ENCODE measurements around the gene ANKAR. TPM values are rescaled to one million over a fixed set of nuclear protein-coding genes. Genes with fewer than 3 reads are reported as not detected.
"Not testable (repeated sequence)": the region's sequence is repeated elsewhere in the genome, so short reads cannot be mapped to it uniquely, and the experiment has no call there.

Gene ANKAR
- polyA plus RNA-seq, 3 donors: 6.2 to 15.8 (median 13.8) TPM

DNA sequence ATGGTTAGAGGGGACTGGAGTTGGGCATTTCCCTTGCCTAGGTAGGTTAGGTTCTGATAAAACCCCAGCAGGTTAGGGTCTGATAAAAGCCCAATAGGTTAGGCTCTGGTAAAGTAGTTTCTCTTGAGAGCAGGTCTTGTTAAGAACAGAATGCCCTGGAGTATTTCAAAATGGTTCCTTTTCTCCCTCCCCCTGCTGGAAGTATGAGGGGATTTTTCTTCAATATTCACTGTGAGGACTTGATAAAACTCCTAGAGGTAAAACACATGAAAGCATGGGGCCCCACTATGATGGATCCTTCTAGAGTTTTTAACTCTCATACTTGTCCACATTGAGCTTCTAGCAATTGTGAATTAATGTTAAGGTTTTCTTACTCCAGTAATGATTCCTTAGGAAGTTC lies 27.6 kb downstream of the ANKAR start:
- DNase-seq: no peak

DNA sequence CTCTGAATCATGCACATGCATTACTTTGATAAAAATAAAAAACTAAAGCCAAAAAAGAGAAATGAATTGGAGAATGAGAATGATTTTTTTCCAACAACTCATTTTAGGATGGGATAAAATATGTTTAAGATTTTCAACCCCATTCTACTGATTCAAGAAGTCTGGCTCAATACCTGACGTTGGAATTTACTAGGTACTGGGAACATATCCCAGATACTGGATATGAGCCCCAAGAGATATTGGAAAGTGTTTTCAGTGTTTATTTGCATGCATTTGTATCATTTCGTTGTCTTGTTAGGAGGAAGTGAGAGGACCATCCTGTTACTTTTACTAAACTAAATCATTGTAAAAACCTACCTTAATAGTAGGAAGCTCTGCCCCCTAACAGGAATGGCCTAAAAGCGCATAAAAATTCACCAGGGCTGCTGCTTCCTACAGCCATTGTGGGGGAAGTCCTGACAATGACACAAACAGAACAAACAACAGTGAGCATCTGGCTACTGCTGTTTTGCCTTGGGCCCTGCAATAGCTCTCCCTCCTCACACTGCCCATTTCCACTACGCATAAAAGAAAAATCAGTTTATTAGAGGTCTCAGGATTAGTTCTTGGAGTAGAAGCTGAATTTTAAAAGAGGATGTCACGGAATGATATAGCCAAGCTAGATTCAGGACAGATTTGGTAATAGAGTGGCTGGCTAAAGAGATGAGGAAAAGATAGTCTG lies 35.2 kb downstream of the ANKAR start:
- no peak for DNase-seq

DNA sequence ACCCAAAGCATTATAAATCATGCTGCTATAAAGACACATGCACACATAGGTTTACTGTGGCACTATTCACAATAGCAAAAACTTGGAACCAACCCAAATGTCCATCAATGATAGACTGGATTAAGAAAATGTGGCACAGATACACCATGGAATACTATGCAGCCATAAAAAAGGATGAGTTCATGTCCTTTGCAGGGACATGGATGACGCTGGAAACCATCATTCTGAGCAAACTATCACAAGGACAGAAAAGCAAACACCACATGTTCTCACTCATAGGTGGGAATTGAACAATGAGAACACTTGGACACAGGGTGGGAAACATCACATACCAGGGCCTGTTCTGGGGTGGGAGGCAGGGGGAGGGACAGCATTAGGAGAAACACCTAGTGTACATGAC lies 43.1 kb downstream of the ANKAR start:
- DNase-seq: not testable (repeated sequence)

DNA sequence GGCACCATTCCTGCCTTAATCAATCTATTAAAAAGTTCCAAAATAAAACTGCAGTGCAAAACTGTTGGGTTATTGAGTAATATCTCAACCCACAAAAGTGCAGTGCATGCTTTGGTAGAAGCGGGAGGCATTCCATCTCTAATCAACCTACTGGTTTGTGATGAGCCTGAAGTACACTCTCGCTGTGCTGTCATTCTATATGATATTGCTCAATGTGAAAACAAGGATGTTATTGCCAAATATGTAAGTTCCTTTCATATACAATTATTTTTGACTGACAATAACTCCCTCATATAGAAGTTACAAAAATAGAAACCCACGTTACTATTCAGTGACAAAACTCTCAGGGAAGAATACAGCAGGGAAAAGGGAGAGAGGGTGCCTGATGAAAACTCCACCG lies 45.1 kb downstream of the ANKAR start:
- no peak for DNase-seq

DNA sequence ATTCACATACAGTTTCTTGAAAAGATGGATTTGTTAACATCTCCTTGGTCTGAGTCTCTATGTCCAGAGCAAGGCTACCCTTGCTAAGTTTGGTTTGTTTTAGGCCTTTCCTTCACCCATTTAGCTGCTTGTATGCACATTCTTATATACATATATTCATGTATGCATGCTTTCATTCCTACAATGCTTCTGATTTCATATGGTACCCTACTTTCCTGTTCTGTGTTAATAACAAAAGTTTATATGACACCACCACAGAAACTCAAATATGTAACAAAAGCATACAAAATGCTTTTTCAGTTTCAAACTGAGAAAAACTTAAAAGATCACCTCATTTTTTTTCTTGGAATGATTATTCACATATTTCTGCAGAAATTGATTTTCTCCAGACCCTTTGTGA lies 48.7 kb downstream of the ANKAR start:
- no peak for DNase-seq

Other genes starting within 250 kb of the ANKAR start
- 10 to 100 TPM; 42.9 to 55.8 (median 55.4) TPM for gene WDR75, start 233.2 kb upstream of the ANKAR start, polyA plus RNA-seq (ENCODE audit: insufficient read length in 3 of 3)
- 100 to 1,000 TPM; 112 to 125 (median 121) TPM for gene SLC40A1, start 93.9 kb upstream of the ANKAR start, polyA plus RNA-seq (ENCODE audit: insufficient read length in 3 of 3)
- gene ASNSD1, start 13.2 kb upstream of the ANKAR start, polyA plus RNA-seq (ENCODE audit: insufficient read length in 3 of 3): 10 to 100 TPM; 53.6 to 55.0 (median 53.7) TPM
- 10 to 100 TPM; 15.9 to 23.5 (median 21.2) TPM for gene OSGEPL1, start 88.1 kb downstream of the ANKAR start, polyA plus RNA-seq (ENCODE audit: insufficient read length in 3 of 3)
- gene ORMDL1, start 109.7 kb downstream of the ANKAR start, polyA plus RNA-seq (ENCODE audit: insufficient read length in 3 of 3): 100 to 1,000 TPM in 2 of 3 donors, 10 to 100 TPM in 1; 80.8 to 113 (median 111) TPM
- gene PMS1, start 109.8 kb downstream of the ANKAR start, polyA plus RNA-seq (ENCODE audit: insufficient read length in 3 of 3): 10 to 100 TPM; 31.7 to 41.6 (median 39.7) TPM

All from renal pelvis (tissue), 4 donors.